ENCODE data around the gene GSN.

- TF ChIP-seq CTCF (IDR thresholded peaks at IDR 0.05) (peak in 1 of 6 experiments; percentile 5), POLR2A (IDR thresholded peaks at IDR 0.05) (no peak)
Measured at GRCh38 chr9:121322037-121322736, 54.2 kb downstream of the GSN start.

Measured in esophagus squamous epithelium (tissue), 4 donors.